OCI-M1 (cell line): ENCODE data around the gene RNF32.
"Not testable (repeated sequence)": the region's sequence is repeated elsewhere in the genome, so short reads cannot be mapped to it uniquely, and the experiment has no call there.

Experiments
- DNase-seq: peaks from one replicate; lab custom pipeline; 2025; lab: John Stamatoyannopoulos, UW

Gene RNF32

GRCh38 chr7:156675721-156676120 lies 35.1 kb downstream of the RNF32 start:
- no peak for DNase-seq

- DNase-seq = no peak
These were observed 35.7 kb downstream of the RNF32 start for GRCh38 chr7:156676263-156676662.

GRCh38 chr7:156677374-156678054 lies 36.9 kb downstream of the RNF32 start:
- DNase-seq = no peak

GRCh38 chr7:156680281-156680680 lies 39.7 kb downstream of the RNF32 start:
- no peak for DNase-seq

DNA sequence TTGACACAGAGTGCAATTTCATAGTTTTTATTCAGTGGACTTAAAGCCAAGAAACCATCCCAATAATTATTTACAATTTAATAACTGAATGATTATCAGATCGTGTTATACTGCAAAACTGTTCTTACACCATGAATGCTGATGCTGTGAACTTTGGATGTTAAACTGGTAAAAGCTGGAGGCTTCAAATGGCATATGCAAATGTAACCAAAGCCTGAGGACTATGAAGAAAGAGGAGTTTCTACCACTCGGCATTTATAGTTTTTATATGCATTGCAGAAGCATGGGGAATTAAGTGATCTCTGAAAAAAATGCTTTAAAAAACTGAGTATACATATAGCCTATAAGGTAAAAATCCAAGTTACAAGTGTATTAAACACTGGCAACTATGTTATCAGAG lies 42.4 kb downstream of the RNF32 start:
- no peak for DNase-seq

DNA sequence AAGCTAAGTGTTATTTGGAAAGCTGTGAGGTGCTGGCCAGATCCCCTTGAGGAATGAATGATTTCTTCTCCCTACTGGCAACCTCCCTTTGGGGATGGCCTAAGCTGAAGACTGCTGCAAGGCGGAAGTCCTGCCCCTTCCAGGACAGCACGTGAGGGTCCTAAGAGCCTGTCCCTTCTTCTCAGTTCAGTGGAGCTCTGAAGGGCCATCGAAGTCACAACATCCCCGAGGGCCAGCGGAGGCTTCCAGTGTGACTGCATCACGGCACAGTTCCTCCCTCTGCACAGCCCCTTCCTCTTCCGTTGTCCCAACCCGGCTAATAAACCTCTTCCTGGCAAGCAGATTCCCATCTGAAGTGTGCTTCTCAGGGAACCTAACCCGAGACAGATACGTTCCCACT lies 43.7 kb downstream of the RNF32 start:
- no peak for DNase-seq

DNA sequence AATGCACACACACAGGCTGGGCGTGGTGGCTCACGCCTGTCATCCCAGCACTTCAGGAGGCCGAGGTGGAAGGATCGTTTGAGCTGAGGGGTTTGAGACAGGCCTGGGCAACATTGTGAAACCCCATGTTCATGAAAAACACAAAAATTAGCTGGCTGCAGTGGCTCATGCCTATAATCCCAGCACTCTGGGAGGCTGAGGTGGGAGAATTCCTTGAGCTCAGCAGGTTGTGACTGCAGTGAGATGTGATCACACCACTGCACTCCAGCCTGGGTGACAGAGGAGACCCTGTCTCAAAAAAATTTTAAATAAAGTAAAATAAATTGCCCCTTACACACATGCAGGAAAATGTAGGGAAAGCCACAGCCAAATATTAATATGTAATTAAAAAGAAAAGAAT lies 44.1 kb downstream of the RNF32 start:
- DNase-seq = no peak

DNA sequence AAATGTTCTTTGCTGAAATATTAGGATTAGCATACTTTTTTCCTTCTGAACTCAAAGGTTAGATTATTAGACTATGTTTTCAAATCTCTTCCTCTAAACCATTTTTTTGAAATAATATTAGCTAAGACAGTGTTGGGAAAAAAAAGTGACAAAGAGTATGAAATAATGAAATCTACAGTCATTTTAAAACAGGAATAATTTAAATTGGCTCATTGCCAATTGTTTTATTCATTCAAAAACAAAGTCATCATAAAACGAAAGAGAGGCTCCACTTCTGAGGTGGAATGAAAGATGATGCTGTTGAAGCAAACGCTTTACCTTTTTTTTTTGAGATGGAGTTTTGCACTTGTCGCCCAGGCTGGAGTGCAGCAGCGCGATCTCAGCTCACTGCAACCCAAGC lies 51.2 kb downstream of the RNF32 start:
- no peak for DNase-seq

- DNase-seq = no peak
These were observed 52.3 kb downstream of the RNF32 start for GRCh38 chr7:156692849-156693248.

- no peak for DNase-seq
These were observed 53.1 kb downstream of the RNF32 start for GRCh38 chr7:156693627-156694026.

DNA sequence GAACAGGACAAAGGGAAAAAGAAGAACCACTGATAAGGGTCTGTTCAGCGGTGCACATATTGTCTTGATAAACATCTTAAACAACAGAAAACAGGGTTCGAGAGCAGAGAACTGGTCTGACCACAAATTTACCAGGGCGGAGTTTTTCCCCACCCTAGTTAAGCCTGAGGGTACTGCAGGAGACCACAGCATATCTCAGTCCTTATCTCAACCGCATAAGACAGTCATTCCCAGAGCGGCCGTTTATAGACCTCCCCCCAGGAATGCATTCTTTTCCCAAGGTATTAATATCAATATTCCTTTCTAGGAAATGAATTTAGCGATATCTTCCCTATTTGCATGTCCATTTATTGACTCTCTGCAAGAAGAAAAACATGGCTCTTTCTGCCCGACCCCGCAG lies 56.7 kb downstream of the RNF32 start:
- peak; percentile 40 for DNase-seq

- not testable (repeated sequence) for DNase-seq
These were observed 57.9 kb downstream of the RNF32 start for GRCh38 chr7:156698512-156698911.

DNA sequence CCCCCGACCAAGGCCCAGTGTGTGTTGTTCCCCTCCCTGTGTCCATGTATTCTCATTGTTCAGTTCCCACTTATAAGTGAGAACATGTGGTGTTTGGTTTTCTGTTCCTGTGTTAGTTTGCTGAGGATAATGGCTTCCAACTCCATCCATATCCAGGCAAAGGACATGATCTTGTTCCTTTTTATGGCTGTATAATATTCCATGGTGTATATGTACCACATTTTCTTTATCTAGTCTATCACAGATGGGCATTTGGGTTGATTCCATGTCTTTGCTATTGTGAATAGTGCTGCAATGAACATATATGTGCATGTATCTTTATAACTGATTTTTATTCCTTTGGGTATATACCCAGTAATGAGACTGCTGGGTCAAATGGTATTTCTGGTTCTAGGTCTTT lies 61.2 kb downstream of the RNF32 start:
- DNase-seq = not testable (repeated sequence)

DNA sequence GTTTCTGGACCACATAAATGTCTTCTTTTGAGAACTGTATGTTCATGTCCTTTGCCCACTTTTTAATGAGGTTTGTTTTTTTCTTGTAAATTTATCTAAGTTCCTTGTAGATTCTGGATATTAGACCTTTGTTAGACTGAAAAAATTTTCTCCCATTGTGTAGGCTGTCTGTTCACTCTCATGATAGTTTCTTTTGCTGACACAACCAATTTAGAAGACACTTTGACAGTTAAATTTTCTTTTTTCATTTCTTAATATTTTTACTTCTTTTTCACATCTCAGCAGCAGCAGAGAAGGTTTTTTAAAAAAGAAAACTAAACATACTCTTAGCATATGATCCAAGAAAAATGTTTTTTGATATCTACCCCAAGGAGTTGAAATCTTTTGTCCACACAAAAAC lies 61.8 kb downstream of the RNF32 start:
- no peak for DNase-seq

DNA sequence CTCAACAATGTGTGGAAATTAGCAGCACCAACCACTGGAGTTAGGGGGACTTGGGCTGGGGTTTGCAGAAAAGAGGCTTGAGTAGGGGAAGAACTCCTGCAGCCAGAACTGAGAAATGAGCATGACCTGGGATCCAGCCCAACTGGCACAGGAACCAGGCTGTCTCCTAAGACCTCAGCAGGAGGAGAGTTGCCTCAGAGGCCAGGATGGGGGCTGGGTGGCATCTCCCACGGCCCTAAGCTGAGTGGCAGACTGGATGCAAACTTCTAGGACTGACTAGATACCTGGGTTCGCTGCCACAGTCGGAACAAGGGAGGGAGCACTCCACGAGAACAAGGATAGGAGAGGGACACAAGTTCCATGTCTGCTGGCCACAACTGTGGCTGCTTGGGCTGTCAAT lies 62.6 kb downstream of the RNF32 start:
- no peak for DNase-seq

- DNase-seq = no peak
These were observed 63.4 kb downstream of the RNF32 start for GRCh38 chr7:156703773-156704482.

GRCh38 chr7:156722043-156722826 lies 81.7 kb downstream of the RNF32 start:
- no peak for DNase-seq

GRCh38 chr7:156725073-156725472 lies 84.5 kb downstream of the RNF32 start:
- DNase-seq = no peak

DNA sequence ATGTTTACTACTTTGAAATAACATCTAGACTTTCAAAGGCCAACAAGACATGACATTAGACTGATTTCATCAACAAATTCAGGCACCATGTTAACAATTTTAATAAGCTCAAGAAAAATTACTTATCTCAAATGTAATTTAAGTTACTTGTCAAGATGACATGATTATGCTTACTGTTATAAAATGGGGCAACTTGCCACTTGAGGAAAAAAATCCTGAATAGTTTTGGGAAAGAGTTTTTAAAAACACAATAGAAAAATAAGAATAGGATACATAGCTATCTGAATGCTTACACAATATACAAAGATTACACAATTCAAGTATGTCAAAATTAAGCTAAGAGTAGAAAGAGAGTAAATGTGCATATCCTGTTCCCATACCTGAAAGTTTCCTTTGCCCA lies 85.4 kb downstream of the RNF32 start:
- DNase-seq = no peak
